OCI-LY7 (cell line): Measurements from ENCODE around the gene ITGA7. TPM values are rescaled to one million over a fixed set of nuclear protein-coding genes. Genes with fewer than 3 reads are reported as not detected.

Experiments
- BruUV-seq: library from RNA; stranded (reverse); fragments of 400-500 nt; replicated peaks from 2 replicates; lab custom pipeline; 2021; lab: Mats Ljungman, UMichigan
- CTCF ChIA-PET: fragments of 300-600 bp; sonication (Branson Sonifier 250); formaldehyde crosslinking; loops from one replicate; lab custom pipeline; 2022; ENCODE audit warnings: antibody characterized with exemption; ENCODE audit not compliant: unreplicated experiment; lab: Charles Lee
- POLR2A ChIA-PET: fragments of 300-600 bp; sonication (Branson Sonifier 250); formaldehyde crosslinking; loops from one replicate; lab custom pipeline; 2022; ENCODE audit warnings: antibody characterized with exemption; lab: Charles Lee
- DNase-seq: peaks from one replicate; pipeline ENCODE4 v3.0.0-alpha.2; 2015; ENCODE audit warnings: low spot score
- H2AFZ ChIP-seq: fragments of 200-600 bp; sonication (generic), shearing (Covaris generic); 2 replicates; pipeline ENCODE4 v1.6.1; 2014; ENCODE audit warnings: mild to moderate bottlenecking, antibody characterized with exemption, low read length, moderate library complexity
- H3K27ac ChIP-seq: fragments of 200-600 bp; sonication (generic); 2 replicates; pipeline ENCODE4 v1.5.1; 2014; ENCODE audit warnings: mixed run types, low read depth, mild to moderate bottlenecking, moderate library complexity, low read length, inconsistent platforms; ENCODE audit not compliant: poor library complexity, severe bottlenecking
- H3K36me3 ChIP-seq: fragments of 200-600 bp; sonication (generic); 2 replicates; pipeline ENCODE4 v1.6.1; 2014; ENCODE audit warnings: mild to moderate bottlenecking, antibody characterized with exemption, low read length, moderate library complexity, mixed read lengths; ENCODE audit not compliant: insufficient read depth
- H3K4me1 ChIP-seq: fragments of 200-600 bp; sonication (generic); 2 replicates; pipeline ENCODE4 v1.5.1; 2014; ENCODE audit warnings: mild to moderate bottlenecking, low read length; ENCODE audit not compliant: insufficient read depth, poor library complexity, severe bottlenecking
- H3K4me2 ChIP-seq: fragments of 200-600 bp; sonication (generic); 2 replicates; pipeline ENCODE4 v1.6.1; 2014; ENCODE audit warnings: mild to moderate bottlenecking, low read length
- H3K4me3 ChIP-seq: fragments of 200-600 bp; sonication (generic); 2 replicates; pipeline ENCODE4 v1.5.1; 2014; ENCODE audit warnings: mild to moderate bottlenecking, low read depth, low read length; ENCODE audit not compliant: poor library complexity, severe bottlenecking
- H3K79me2 ChIP-seq: fragments of 200-600 bp; sonication (generic); 2 replicates; pipeline ENCODE4 v1.6.1; 2016; ENCODE audit warnings: low read depth, mild to moderate bottlenecking, low read length, moderate library complexity, mixed read lengths; ENCODE audit not compliant: insufficient read depth
- H3K9me2 ChIP-seq: fragments of 200-600 bp; sonication (generic); 2 replicates; pipeline ENCODE4 v1.6.1; 2016; ENCODE audit warnings: mild to moderate bottlenecking, low read length, mixed read lengths; ENCODE audit not compliant: insufficient read depth
- H3K9me3 ChIP-seq: fragments of 200-600 bp; sonication (generic); 2 replicates; pipeline ENCODE4 v1.6.1; 2014; ENCODE audit warnings: mild to moderate bottlenecking, mixed run types, low read length, mixed read lengths
- H4K20me1 ChIP-seq: fragments of 200-600 bp; sonication (generic); 2 replicates; pipeline ENCODE4 v1.6.1; 2014; ENCODE audit warnings: mild to moderate bottlenecking, antibody characterized with exemption, low read length, moderate library complexity, mixed read lengths; ENCODE audit not compliant: insufficient read depth
- EZH2phosphoT487 ChIP-seq: fragments of 200-600 bp; sonication (generic); IDR thresholded peaks from 2 replicates; pipeline ENCODE4 v1.6.1; 2018; ENCODE audit warnings: low read depth, borderline replicate concordance, mild to moderate bottlenecking, mixed run types, antibody characterized with exemption, low read length, moderate library complexity, mixed read lengths
- intact Hi-C: fragments of 100-400 bp; cut with micrococcal nuclease; formaldehyde crosslinking; loops from one replicate; pipeline ENCODE4 v1.10.0; 2022; ENCODE audit not compliant: unreplicated experiment
- total RNA-seq, 2 experiments: library from RNA; depleted of rRNA in 1 of 2; stranded (reverse); fragments of >200 nt in 1 of 2; shearing (Covaris generic) in 1 of 2; gene quantifications; 2 replicates each; pipeline ENCODE4 v1.2.3, GENCODE V29; 2014 to 2022
- TF ChIP-seq, protein P1 (sequence below): fragments of 200-600 bp; sonication (generic); conservative IDR thresholded peaks from 2 replicates; pipeline ENCODE4 v1.5.1; 2014; ENCODE audit warnings: mild to moderate bottlenecking, antibody characterized with exemption, low read length, moderate library complexity, mixed read lengths

ITGA7 gene
- total RNA-seq, 2 experiments from 2014 or later: 1.5 to 4.0 TPM

DNA sequence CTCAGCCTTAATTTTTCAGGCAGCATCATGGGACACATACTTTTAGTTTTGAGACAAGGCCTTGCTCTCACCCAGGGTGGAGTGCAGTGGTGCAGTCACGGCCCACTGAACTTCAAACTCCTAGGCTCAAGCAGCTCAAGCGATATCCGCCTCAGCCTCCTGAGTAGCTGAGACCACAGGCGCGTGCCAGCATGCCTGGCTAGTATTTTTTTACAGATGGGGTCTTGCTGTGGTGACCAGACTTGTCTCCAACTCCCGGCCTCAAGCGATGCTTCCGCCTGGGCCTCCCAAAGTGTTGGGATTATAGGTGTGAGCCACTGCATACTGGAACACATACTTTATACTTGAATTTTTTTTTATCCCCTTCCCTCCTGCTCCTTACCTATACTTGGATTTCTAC is 15.2 kb upstream of the ITGA7 start:
- TF ChIP-seq EZH2phosphoT487: no peak
- TF ChIP-seq, protein P1, sequence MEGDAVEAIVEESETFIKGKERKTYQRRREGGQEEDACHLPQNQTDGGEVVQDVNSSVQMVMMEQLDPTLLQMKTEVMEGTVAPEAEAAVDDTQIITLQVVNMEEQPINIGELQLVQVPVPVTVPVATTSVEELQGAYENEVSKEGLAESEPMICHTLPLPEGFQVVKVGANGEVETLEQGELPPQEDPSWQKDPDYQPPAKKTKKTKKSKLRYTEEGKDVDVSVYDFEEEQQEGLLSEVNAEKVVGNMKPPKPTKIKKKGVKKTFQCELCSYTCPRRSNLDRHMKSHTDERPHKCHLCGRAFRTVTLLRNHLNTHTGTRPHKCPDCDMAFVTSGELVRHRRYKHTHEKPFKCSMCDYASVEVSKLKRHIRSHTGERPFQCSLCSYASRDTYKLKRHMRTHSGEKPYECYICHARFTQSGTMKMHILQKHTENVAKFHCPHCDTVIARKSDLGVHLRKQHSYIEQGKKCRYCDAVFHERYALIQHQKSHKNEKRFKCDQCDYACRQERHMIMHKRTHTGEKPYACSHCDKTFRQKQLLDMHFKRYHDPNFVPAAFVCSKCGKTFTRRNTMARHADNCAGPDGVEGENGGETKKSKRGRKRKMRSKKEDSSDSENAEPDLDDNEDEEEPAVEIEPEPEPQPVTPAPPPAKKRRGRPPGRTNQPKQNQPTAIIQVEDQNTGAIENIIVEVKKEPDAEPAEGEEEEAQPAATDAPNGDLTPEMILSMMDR: no peak
- no peak overlapping the region for H3K4me3 ChIP-seq
- no peaks in the 10 kb centered on the region for H3K9me3 ChIP-seq
- intact Hi-C loops: no loop called here
- H3K4me1 ChIP-seq: peaks cover 26% of the 10 kb centered on the region
- H3K4me2 ChIP-seq: no peak overlapping the region
- ChIA-PET CTCF (interaction anchor here (0.7 kb wide), 1 partner anchor 15 kb away, joined by 3 read pairs; no protein-coding TSS in a partner anchor), POLR2A (no interaction called here)
- H4K20me1 ChIP-seq: no peaks in the 10 kb centered on the region
- no peak overlapping the region for H2AFZ ChIP-seq
- BruUV-seq: no TSS peak
- peaks cover 74% of the 10 kb centered on the region for H3K36me3 ChIP-seq
- H3K27ac ChIP-seq: no peak overlapping the region
- H3K79me2 ChIP-seq: peaks cover 7% of the 10 kb centered on the region; the same call in 1 of the 2 replicates
- no peaks in the 10 kb centered on the region for H3K9me2 ChIP-seq
- DNase-seq: no peak

DNA sequence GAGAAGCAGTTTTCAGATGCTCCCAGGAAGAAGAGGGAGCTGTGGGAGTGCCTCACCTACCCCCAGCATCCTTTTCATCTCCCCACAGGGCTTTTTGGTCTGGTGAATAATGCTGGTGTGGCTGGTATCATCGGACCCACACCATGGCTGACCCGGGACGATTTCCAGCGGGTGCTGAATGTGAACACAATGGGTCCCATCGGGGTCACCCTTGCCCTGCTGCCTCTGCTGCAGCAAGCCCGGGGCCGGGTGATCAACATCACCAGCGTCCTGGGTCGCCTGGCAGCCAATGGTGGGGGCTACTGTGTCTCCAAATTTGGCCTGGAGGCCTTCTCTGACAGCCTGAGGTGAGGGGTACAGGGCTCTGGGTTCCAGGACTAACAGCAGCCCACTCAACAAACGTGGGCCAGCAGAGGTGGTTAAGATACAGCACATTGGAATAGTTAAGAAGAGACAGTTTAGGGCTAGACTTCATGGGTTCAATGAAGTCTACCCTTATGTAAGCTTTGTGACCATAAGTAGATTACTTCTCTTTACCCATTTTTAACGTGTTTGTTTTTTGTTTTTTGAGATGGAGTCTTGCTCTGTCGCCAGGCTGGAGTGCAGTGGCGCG is 14.0 kb upstream of the ITGA7 start:
- H3K9me3 ChIP-seq: no peaks in the 10 kb centered on the region
- TF ChIP-seq, protein P1: no peak
- TF ChIP-seq EZH2phosphoT487: no peak
- peaks cover 14% of the 10 kb centered on the region; the same call in 1 of the 2 replicates for H3K79me2 ChIP-seq
- POLR2A ChIA-PET: no interaction called here
- H3K4me2 ChIP-seq: no peak overlapping the region
- no peaks in the 10 kb centered on the region for H4K20me1 ChIP-seq
- no peak overlapping the region for H3K27ac ChIP-seq
- H2AFZ ChIP-seq: no peak overlapping the region
- H3K4me1 ChIP-seq: peaks cover 26% of the 10 kb centered on the region
- no peak overlapping the region for H3K4me3 ChIP-seq
- no TSS peak for BruUV-seq
- H3K9me2 ChIP-seq: no peaks in the 10 kb centered on the region
- intact Hi-C loops: loop anchor here (1.0 kb wide), 1 partner anchor 62 kb away; no protein-coding TSS in a partner anchor
- CTCF ChIA-PET: interaction anchor here (1.0 to 1.1 kb wide), 2 partner anchors 16 to 49 kb away, joined by 3 read pairs; no protein-coding TSS in a partner anchor
- H3K36me3 ChIP-seq: peaks cover 68% of the 10 kb centered on the region
- no peak for DNase-seq

GRCh38 chr12:55720894-55721444 is 13.3 kb upstream of the ITGA7 start:
- DNase-seq: no peak
- no peak for TF ChIP-seq EZH2phosphoT487
- TF ChIP-seq, protein P1: peak; percentile 44; the same call in 1 of the 2 replicates
- no TSS peak for BruUV-seq
- no peak overlapping the region for H3K27ac ChIP-seq
- ChIA-PET POLR2A (no interaction called here), CTCF (interaction anchor here (1.0 to 1.1 kb wide), 2 partner anchors 16 to 48 kb away, joined by 3 read pairs; no protein-coding TSS in a partner anchor)
- H3K79me2 ChIP-seq: peaks cover 16% of the 10 kb centered on the region; the same call in 1 of the 2 replicates
- H3K4me1 ChIP-seq: peaks cover 26% of the 10 kb centered on the region
- no peak overlapping the region for H3K4me3 ChIP-seq
- peaks cover 64% of the 10 kb centered on the region for H3K36me3 ChIP-seq
- no peak overlapping the region for H2AFZ ChIP-seq
- no peaks in the 10 kb centered on the region for H4K20me1 ChIP-seq
- H3K4me2 ChIP-seq: no peak overlapping the region
- no peaks in the 10 kb centered on the region for H3K9me2 ChIP-seq
- intact Hi-C loops: loop anchor here (1.0 kb wide), 1 partner anchor 62 kb away; no protein-coding TSS in a partner anchor
- no peaks in the 10 kb centered on the region for H3K9me3 ChIP-seq
